Measurements from ENCODE around the gene FAM120B.

GRCh38 chr6:170393807-170394399, 87.3 kb downstream of the FAM120B start:
- TF ChIP-seq CTCF (conservative IDR thresholded peaks at IDR 0.05; ENCODE audit: low read depth in 2 of 2) (no peak), CREB1 (CRISPR knock-in tag; IDR thresholded peaks at IDR 0.05; ENCODE audit: low read depth) (no peak)

All from GM23338 (cell line).